ENCODE results near the gene TNFAIP8L3. TPM values are rescaled to one million over a fixed set of nuclear protein-coding genes. Genes with fewer than 3 reads are reported as not detected.

The TNFAIP8L3 gene
- total RNA-seq, 1 experiment from 2014 or later = not detected

DNA sequence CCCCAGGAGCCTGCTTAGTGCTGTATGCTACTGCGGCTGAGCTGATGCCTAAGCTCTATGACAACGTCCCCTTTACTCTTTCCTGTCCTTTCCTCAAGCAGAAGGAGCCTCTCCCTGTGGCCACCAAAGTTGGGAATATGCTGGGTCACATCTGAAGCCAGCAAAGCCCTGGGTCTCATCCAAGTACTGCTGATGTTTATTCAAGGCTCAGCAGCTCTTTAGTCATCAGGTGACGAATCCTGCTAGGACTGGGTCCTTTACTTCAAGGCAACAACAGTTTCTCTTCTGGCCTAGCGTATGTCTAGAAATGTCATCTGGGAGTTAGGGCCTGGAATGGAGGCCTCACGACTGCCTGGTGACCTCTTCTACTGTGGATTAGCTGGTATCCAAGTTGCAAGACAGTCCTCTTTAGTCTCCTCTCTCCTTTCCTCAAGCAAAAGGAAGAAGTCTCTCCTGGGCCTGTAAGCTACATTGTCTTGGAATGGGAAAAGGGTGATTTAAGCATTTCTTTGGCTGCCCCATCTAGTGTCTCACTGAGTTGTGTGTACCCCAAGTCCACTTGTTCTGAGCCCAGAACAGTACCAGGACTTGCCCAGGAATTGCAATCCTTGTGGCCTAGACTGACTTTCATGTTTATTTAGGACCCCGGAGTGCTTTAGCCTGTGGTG lies 63.9 kb downstream of the TNFAIP8L3 start:
- BruUV-seq (replicated peaks) = no TSS peak
- Histone ChIP-seq H3K4me3 (ENCODE audit: low read depth, low read length) (no peak overlapping the region), H3K36me3 (ENCODE audit: control insufficient read depth, insufficient read depth, low read length) (no peaks in the 10 kb centered on the region), H3K9me3 (peaks cover 14% of the 10 kb centered on the region; the same call in 1 of the 2 replicates), H3K4me1 (no peaks in the 10 kb centered on the region), H3K27me3 (replicated peaks; ENCODE audit: control insufficient read depth, insufficient read depth, low read length) (no peaks in the 10 kb centered on the region)
- intact Hi-C loops (cut with micrococcal nuclease; ENCODE audit: unreplicated experiment) = no loop called here
- TF ChIP-seq, protein P1, sequence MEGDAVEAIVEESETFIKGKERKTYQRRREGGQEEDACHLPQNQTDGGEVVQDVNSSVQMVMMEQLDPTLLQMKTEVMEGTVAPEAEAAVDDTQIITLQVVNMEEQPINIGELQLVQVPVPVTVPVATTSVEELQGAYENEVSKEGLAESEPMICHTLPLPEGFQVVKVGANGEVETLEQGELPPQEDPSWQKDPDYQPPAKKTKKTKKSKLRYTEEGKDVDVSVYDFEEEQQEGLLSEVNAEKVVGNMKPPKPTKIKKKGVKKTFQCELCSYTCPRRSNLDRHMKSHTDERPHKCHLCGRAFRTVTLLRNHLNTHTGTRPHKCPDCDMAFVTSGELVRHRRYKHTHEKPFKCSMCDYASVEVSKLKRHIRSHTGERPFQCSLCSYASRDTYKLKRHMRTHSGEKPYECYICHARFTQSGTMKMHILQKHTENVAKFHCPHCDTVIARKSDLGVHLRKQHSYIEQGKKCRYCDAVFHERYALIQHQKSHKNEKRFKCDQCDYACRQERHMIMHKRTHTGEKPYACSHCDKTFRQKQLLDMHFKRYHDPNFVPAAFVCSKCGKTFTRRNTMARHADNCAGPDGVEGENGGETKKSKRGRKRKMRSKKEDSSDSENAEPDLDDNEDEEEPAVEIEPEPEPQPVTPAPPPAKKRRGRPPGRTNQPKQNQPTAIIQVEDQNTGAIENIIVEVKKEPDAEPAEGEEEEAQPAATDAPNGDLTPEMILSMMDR (IDR thresholded peaks at IDR 0.05; ENCODE audit: insufficient read depth in 1 of 2, low read depth in 1 of 2, low read length in 1 of 2, severe bottlenecking in 1 of 2, unreplicated experiment in 1 of 2) = no peak
- POLR2A ChIA-PET = no interaction called here
- CTCF ChIA-PET = no interaction called here
- DNase-seq = no peak
- no peaks in the 10 kb centered on the region for H3K4me1 Mint-ChIP-seq (ENCODE audit: low read depth, unreplicated experiment)
- H3K27ac Mint-ChIP-seq (ENCODE audit: unreplicated experiment) = no peak overlapping the region
- H3K36me3 Mint-ChIP-seq (ENCODE audit: insufficient read depth, unreplicated experiment) = peaks cover 5% of the 10 kb centered on the region
- no peak overlapping the region for H3K4me3 Mint-ChIP-seq (ENCODE audit: unreplicated experiment)
- H3K9me3 Mint-ChIP-seq (ENCODE audit: unreplicated experiment) = peaks cover 39% of the 10 kb centered on the region
- no peaks in the 10 kb centered on the region for H3K27me3 Mint-ChIP-seq (ENCODE audit: insufficient read depth, unreplicated experiment)

DNA sequence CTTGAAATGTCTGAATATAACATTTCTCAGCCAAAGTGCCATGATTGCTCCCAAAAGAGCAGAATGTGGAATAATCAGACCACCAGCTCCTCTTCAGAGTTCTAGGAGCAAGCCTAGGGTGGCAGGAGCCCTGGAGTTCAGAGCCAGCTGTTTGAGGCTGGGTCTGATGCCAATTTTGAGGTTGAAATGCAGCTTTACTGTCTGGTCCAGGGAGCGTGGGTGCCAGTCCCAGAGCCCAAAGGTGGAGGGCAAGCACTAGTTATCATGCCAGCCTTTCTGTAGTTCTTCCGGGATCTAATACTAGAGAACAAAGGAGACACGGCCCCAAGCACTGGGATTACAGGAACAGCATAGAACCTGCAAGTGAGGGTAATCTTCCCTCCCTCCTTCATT lies 69.3 kb downstream of the TNFAIP8L3 start:
- no TSS peak for BruUV-seq (replicated peaks)
- TF ChIP-seq, protein P1 (IDR thresholded peaks at IDR 0.05; ENCODE audit: insufficient read depth in 1 of 2, low read depth in 1 of 2, low read length in 1 of 2, severe bottlenecking in 1 of 2, unreplicated experiment in 1 of 2) = no peak
- Mint-ChIP-seq H3K4me3 (ENCODE audit: unreplicated experiment) (no peak overlapping the region), H3K9me3 (ENCODE audit: unreplicated experiment) (peaks cover 42% of the 10 kb centered on the region), H3K27ac (ENCODE audit: unreplicated experiment) (no peak overlapping the region), H3K36me3 (ENCODE audit: insufficient read depth, unreplicated experiment) (peaks cover 18% of the 10 kb centered on the region), H3K4me1 (ENCODE audit: low read depth, unreplicated experiment) (no peaks in the 10 kb centered on the region), H3K27me3 (ENCODE audit: insufficient read depth, unreplicated experiment) (no peaks in the 10 kb centered on the region)
- ChIA-PET POLR2A (no interaction called here), CTCF (no interaction called here)
- peaks cover 14% of the 10 kb centered on the region; the same call in 1 of the 2 replicates for H3K9me3 ChIP-seq
- intact Hi-C loops (cut with micrococcal nuclease; ENCODE audit: unreplicated experiment) = no loop called here
- no peaks in the 10 kb centered on the region for H3K36me3 ChIP-seq (ENCODE audit: control insufficient read depth, insufficient read depth, low read length)
- H3K4me3 ChIP-seq (ENCODE audit: low read depth, low read length) = no peak overlapping the region
- no peaks in the 10 kb centered on the region for H3K27me3 ChIP-seq (replicated peaks; ENCODE audit: control insufficient read depth, insufficient read depth, low read length)
- H3K4me1 ChIP-seq = no peaks in the 10 kb centered on the region
- DNase-seq = no peak

- no peaks in the 10 kb centered on the region for H3K27me3 Mint-ChIP-seq (ENCODE audit: insufficient read depth, unreplicated experiment)
- peaks cover 22% of the 10 kb centered on the region for H3K36me3 Mint-ChIP-seq (ENCODE audit: insufficient read depth, unreplicated experiment)
- ChIA-PET CTCF (no interaction called here), POLR2A (no interaction called here)
- no peaks in the 10 kb centered on the region for H3K27me3 ChIP-seq (replicated peaks; ENCODE audit: control insufficient read depth, insufficient read depth, low read length)
- BruUV-seq (replicated peaks) = no TSS peak
- no peaks in the 10 kb centered on the region for H3K36me3 ChIP-seq (ENCODE audit: control insufficient read depth, insufficient read depth, low read length)
- no peaks in the 10 kb centered on the region for H3K4me1 Mint-ChIP-seq (ENCODE audit: low read depth, unreplicated experiment)
- DNase-seq = no peak
- intact Hi-C loops (cut with micrococcal nuclease; ENCODE audit: unreplicated experiment) = no loop called here
- peaks cover 43% of the 10 kb centered on the region for H3K9me3 Mint-ChIP-seq (ENCODE audit: unreplicated experiment)
- no peaks in the 10 kb centered on the region for H3K4me1 ChIP-seq
- no peak overlapping the region for H3K4me3 ChIP-seq (ENCODE audit: low read depth, low read length)
- no peak overlapping the region for H3K4me3 Mint-ChIP-seq (ENCODE audit: unreplicated experiment)
- TF ChIP-seq, protein P1 (IDR thresholded peaks at IDR 0.05; ENCODE audit: insufficient read depth in 1 of 2, low read depth in 1 of 2, low read length in 1 of 2, severe bottlenecking in 1 of 2, unreplicated experiment in 1 of 2) = no peak
- no peak overlapping the region for H3K27ac Mint-ChIP-seq (ENCODE audit: unreplicated experiment)
- 0 out of 2 replicates have a peak, but pooled peaks cover 14% of the 10 kb centered on the region for H3K9me3 ChIP-seq
These were observed 69.8 kb downstream of the TNFAIP8L3 start for GRCh38 chr15:51024735-51025453.

All from Caco-2 (cell line).